Omental fat pad (tissue), 4 donors: ENCODE measurements around the gene CDK2. TPM values are rescaled to one million over a fixed set of nuclear protein-coding genes. Genes with fewer than 3 reads are reported as not detected.

ENCODE experiments used
- ATAC-seq: fragments of 150-250 bp; one replicate; pipeline ENCODE4 v1.9.1; 2016; ENCODE audit warnings: mild to moderate bottlenecking, moderate library complexity; ENCODE audit not compliant: low FRiP score
- DNase-seq: peaks from one replicate; pipeline ENCODE4 v3.0.0-alpha.2; 2019; ENCODE audit warnings: low spot score
- CTCF ChIP-seq, 3 donors: fragments of 450-650 bp; IDR thresholded peaks; one replicate each; pipeline ENCODE4 v1.5.1; 2016 to 2017; ENCODE audit warnings: antibody characterized with exemption in 3 of 3, mild to moderate bottlenecking in 3 of 3, moderate library complexity in 2 of 3
- total RNA-seq, 4 donors: library from RNA; depleted of rRNA; stranded (reverse); fragments of >200 nt; gene quantifications; one replicate each; pipeline ENCODE4 v1.1.0, GENCODE V29; 2016

CDK2 gene
- total RNA-seq, 4 donors from 2014 or later = 9.7 to 23.7 (median 17.5) TPM

DNA sequence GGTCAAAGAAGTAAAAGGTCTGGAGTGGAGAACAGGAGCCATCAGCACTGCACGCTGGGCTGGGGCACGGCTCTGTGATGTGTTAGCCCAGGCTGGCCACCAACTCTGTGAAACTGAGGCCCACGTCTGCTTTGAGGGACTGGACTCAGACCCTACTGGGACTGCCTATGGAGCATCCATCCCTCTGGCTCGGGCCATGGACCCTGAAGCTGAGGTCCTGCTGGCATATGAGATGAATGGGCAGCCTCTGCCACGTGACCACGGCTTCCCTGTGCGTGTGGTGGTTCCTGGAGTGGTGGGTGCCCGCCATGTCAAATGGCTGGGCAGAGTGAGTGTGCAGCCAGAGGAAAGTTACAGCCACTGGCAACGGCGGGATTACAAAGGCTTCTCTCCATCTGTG lies 37.6 kb downstream of the CDK2 start:
- no peak for TF ChIP-seq CTCF (IDR thresholded peaks at IDR 0.05)
- no peak for DNase-seq
- no peak for ATAC-seq

DNA sequence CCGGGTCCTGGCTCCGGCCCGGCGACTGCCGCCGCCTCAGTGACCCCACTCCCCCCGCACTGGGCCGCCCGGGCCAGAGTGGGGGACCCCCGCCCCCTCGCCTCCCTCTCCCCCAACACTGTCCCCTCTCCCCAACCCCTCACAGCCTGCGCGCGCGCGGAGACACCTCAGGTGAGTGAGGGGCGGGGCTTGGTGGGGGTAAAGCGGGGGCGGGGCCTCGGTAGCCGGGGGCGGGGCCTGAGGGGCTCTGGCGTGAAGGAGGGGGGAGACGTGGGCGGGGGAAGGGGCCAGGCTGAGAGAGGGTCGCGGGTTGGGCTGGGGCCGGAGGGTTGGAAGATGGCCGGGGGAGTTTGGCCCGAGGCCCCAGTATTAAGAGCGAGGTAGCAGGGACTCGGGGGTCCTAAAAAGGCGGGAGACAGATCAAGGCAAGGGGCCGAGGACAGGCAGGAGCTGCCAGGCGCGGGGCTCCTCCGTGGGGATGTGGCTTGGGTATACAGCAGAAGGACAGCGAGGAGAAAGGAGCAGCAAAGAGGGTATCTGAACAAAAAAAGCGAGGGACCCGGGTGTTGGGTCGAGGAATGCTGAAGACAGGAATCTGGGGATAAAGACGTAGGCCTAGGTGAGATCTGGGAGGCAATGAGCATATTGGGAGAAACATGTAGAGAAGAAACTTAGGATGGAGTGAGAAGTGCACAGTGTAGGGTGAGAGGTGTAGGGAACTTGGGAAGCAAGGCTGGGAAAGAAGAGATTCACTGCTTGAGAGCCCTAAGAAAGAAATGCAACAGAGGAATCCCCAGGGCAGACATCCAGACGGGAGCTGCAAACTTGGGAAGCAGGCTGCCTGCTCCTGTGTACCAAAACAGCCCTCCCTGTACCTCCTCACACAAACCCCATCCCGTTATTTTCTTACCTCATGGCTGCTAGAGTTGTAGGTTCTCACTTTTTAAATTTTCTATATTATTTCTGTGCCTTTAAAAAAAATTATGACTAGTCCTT lies 41.2 kb downstream of the CDK2 start:
- TF ChIP-seq CTCF (IDR thresholded peaks at IDR 0.05) = no peak
- DNase-seq = peak; percentile 48
- peak; percentile 55 for ATAC-seq

GRCh38 chr12:56010111-56010570 lies 43.5 kb downstream of the CDK2 start:
- DNase-seq (no peak), ATAC-seq (no peak)
- no peak for TF ChIP-seq CTCF (IDR thresholded peaks at IDR 0.05)

- no peak for TF ChIP-seq CTCF (IDR thresholded peaks at IDR 0.05)
- no peak for DNase-seq
- ATAC-seq = no peak
Measured at GRCh38 chr12:56011509-56012090, 45.0 kb downstream of the CDK2 start.

GRCh38 chr12:56013482-56013881 lies 46.9 kb downstream of the CDK2 start:
- no peak for DNase-seq
- no peak for TF ChIP-seq CTCF (IDR thresholded peaks at IDR 0.05)
- ATAC-seq = no peak

DNA sequence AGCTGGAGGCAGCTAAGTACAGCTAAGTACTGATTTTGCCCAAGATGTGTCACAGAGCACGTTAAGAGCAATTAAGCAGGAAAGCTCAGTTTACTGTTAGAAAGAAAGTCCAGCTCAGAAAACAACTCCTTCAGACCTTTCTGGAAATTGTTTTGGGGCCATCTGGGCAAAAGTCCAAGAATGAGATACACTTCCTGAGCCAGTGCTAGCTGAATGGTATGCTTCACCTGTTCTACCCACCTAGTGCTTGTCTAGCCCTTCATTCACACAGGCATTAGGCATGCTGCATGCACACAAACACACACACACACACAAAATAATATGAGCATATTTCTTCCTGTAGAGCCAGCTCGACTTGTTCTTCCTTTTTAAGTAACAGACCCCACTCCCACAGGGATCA lies 47.6 kb downstream of the CDK2 start:
- no peak for TF ChIP-seq CTCF (IDR thresholded peaks at IDR 0.05)
- DNase-seq (no peak), ATAC-seq (no peak)
